Measurements from ENCODE around the gene FBXL17. TPM values are rescaled to one million over a fixed set of nuclear protein-coding genes. Genes with fewer than 3 reads are reported as not detected.

FBXL17 gene
- total RNA-seq, 1 donor from 2014 or later = 12.7 TPM

GRCh38 chr5:108146222-108146621 is 235.7 kb downstream of the FBXL17 start:
- H3K9me3 Mint-ChIP-seq (ENCODE audit: unreplicated experiment) = no peaks in the 10 kb centered on the region
- H3K79me2 ChIP-seq (ENCODE audit: insufficient read depth, low read length) = no peaks in the 10 kb centered on the region
- no peaks in the 10 kb centered on the region for H4K20me1 ChIP-seq (ENCODE audit: insufficient read depth, low read length)
- H3K4me1 ChIP-seq (ENCODE audit: insufficient read depth, low read length) = peaks cover 4% of the 10 kb centered on the region
- DNase-seq (ENCODE audit: low read depth) = no peak
- TF ChIP-seq, protein P1, sequence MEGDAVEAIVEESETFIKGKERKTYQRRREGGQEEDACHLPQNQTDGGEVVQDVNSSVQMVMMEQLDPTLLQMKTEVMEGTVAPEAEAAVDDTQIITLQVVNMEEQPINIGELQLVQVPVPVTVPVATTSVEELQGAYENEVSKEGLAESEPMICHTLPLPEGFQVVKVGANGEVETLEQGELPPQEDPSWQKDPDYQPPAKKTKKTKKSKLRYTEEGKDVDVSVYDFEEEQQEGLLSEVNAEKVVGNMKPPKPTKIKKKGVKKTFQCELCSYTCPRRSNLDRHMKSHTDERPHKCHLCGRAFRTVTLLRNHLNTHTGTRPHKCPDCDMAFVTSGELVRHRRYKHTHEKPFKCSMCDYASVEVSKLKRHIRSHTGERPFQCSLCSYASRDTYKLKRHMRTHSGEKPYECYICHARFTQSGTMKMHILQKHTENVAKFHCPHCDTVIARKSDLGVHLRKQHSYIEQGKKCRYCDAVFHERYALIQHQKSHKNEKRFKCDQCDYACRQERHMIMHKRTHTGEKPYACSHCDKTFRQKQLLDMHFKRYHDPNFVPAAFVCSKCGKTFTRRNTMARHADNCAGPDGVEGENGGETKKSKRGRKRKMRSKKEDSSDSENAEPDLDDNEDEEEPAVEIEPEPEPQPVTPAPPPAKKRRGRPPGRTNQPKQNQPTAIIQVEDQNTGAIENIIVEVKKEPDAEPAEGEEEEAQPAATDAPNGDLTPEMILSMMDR (IDR thresholded peaks at IDR 0.05; ENCODE audit: insufficient read depth, low read depth, low read length) = no peak
- TF ChIP-seq EZH2 (IDR thresholded peaks at IDR 0.05; ENCODE audit: insufficient read depth, low read length) = no peak
- no peaks in the 10 kb centered on the region for H3K27me3 Mint-ChIP-seq (ENCODE audit: low read depth, unreplicated experiment)
- H3K9me3 ChIP-seq (ENCODE audit: insufficient read depth, low read depth, low read length) = no peaks in the 10 kb centered on the region
- H3K9ac ChIP-seq (ENCODE audit: low read length) = no peak overlapping the region
- no peaks in the 10 kb centered on the region for H3K27me3 ChIP-seq (ENCODE audit: insufficient read depth, low read length)
- no peak overlapping the region for H3K27ac ChIP-seq (ENCODE audit: low read depth, low read length)
- H3K4me3 Mint-ChIP-seq (ENCODE audit: unreplicated experiment) = no peak overlapping the region
- FAIRE-seq = no peak
- no peaks in the 10 kb centered on the region for H3K36me3 ChIP-seq (ENCODE audit: insufficient read depth, low read length)
- peaks cover 8% of the 10 kb centered on the region for H3K36me3 Mint-ChIP-seq (ENCODE audit: low read depth, unreplicated experiment)
- H3K27ac Mint-ChIP-seq (ENCODE audit: unreplicated experiment) = peak overlapping the region; percentile 85
- peaks cover 34% of the 10 kb centered on the region for H3K4me1 Mint-ChIP-seq (ENCODE audit: low read depth, unreplicated experiment)
- no peak overlapping the region for H2AFZ ChIP-seq (ENCODE audit: low read depth, low read length)
- H3K4me3 ChIP-seq (ENCODE audit: insufficient read depth, low read depth, low read length) = no peak overlapping the region
- no peak overlapping the region for H3K4me2 ChIP-seq (ENCODE audit: low read length)

- Mint-ChIP-seq H3K4me1 (ENCODE audit: low read depth, unreplicated experiment) (peaks cover 34% of the 10 kb centered on the region), H3K27me3 (ENCODE audit: low read depth, unreplicated experiment) (no peaks in the 10 kb centered on the region), H3K36me3 (ENCODE audit: low read depth, unreplicated experiment) (peaks cover 8% of the 10 kb centered on the region), H3K9me3 (ENCODE audit: unreplicated experiment) (no peaks in the 10 kb centered on the region), H3K27ac (ENCODE audit: unreplicated experiment) (peak overlapping the region; percentile 22), H3K4me3 (ENCODE audit: unreplicated experiment) (no peak overlapping the region)
- no peak overlapping the region for H3K27ac ChIP-seq (ENCODE audit: low read depth, low read length)
- H3K4me1 ChIP-seq (ENCODE audit: insufficient read depth, low read length) = peaks cover 4% of the 10 kb centered on the region
- H3K4me3 ChIP-seq (ENCODE audit: insufficient read depth, low read depth, low read length) = no peak overlapping the region
- FAIRE-seq (peak; percentile 23), DNase-seq (ENCODE audit: low read depth) (no peak)
- no peaks in the 10 kb centered on the region for H3K36me3 ChIP-seq (ENCODE audit: insufficient read depth, low read length)
- H3K9ac ChIP-seq (ENCODE audit: low read length) = no peak overlapping the region
- no peaks in the 10 kb centered on the region for H3K27me3 ChIP-seq (ENCODE audit: insufficient read depth, low read length)
- no peaks in the 10 kb centered on the region for H3K79me2 ChIP-seq (ENCODE audit: insufficient read depth, low read length)
- TF ChIP-seq EZH2 (IDR thresholded peaks at IDR 0.05; ENCODE audit: insufficient read depth, low read length) = no peak
- TF ChIP-seq, protein P1 (IDR thresholded peaks at IDR 0.05; ENCODE audit: insufficient read depth, low read depth, low read length) = no peak
- no peak overlapping the region for H3K4me2 ChIP-seq (ENCODE audit: low read length)
- H3K9me3 ChIP-seq (ENCODE audit: insufficient read depth, low read depth, low read length) = no peaks in the 10 kb centered on the region
- H2AFZ ChIP-seq (ENCODE audit: low read depth, low read length) = no peak overlapping the region
- no peaks in the 10 kb centered on the region for H4K20me1 ChIP-seq (ENCODE audit: insufficient read depth, low read length)
These were observed 236.5 kb downstream of the FBXL17 start for GRCh38 chr5:108145351-108145750.

DNA sequence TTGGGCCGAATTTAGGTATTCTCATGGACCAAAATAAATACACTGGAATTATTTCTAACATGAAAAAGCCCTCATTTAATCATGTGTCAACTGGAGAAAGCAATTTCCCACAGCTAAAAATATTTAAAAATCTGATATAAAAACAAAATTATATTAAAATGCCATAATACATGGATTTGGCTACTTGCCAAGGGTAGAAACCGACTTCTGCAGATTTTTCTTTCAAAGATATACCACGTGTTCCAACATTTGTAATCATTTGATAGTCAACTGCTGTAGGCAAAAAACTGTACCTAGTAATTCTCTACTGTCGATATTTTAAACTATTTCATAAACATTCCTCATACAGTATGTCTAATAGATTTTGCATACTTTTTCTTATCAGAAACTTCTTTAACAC is 237.6 kb downstream of the FBXL17 start:
- no peaks in the 10 kb centered on the region for H3K9me3 ChIP-seq (ENCODE audit: insufficient read depth, low read depth, low read length)
- no peak overlapping the region for H3K9ac ChIP-seq (ENCODE audit: low read length)
- no peak overlapping the region for H3K4me3 ChIP-seq (ENCODE audit: insufficient read depth, low read depth, low read length)
- peak overlapping the region; percentile 94 for H3K27ac Mint-ChIP-seq (ENCODE audit: unreplicated experiment)
- H3K36me3 Mint-ChIP-seq (ENCODE audit: low read depth, unreplicated experiment) = peaks cover 6% of the 10 kb centered on the region
- no peaks in the 10 kb centered on the region for H3K27me3 ChIP-seq (ENCODE audit: insufficient read depth, low read length)
- FAIRE-seq (no peak), DNase-seq (ENCODE audit: low read depth) (no peak)
- H4K20me1 ChIP-seq (ENCODE audit: insufficient read depth, low read length) = no peaks in the 10 kb centered on the region
- H3K27me3 Mint-ChIP-seq (ENCODE audit: low read depth, unreplicated experiment) = no peaks in the 10 kb centered on the region
- H3K4me2 ChIP-seq (ENCODE audit: low read length) = no peak overlapping the region
- H3K4me3 Mint-ChIP-seq (ENCODE audit: unreplicated experiment) = no peak overlapping the region
- no peak overlapping the region for H2AFZ ChIP-seq (ENCODE audit: low read depth, low read length)
- peaks cover 4% of the 10 kb centered on the region for H3K4me1 ChIP-seq (ENCODE audit: insufficient read depth, low read length)
- no peaks in the 10 kb centered on the region for H3K36me3 ChIP-seq (ENCODE audit: insufficient read depth, low read length)
- H3K79me2 ChIP-seq (ENCODE audit: insufficient read depth, low read length) = no peaks in the 10 kb centered on the region
- TF ChIP-seq, protein P1 (IDR thresholded peaks at IDR 0.05; ENCODE audit: insufficient read depth, low read depth, low read length) = no peak
- no peak for TF ChIP-seq EZH2 (IDR thresholded peaks at IDR 0.05; ENCODE audit: insufficient read depth, low read length)
- no peaks in the 10 kb centered on the region for H3K9me3 Mint-ChIP-seq (ENCODE audit: unreplicated experiment)
- H3K4me1 Mint-ChIP-seq (ENCODE audit: low read depth, unreplicated experiment) = peaks cover 32% of the 10 kb centered on the region
- H3K27ac ChIP-seq (ENCODE audit: low read depth, low read length) = peak overlapping the region; percentile 56
